ENCODE data around the gene LSAMP. TPM values are rescaled to one million over a fixed set of nuclear protein-coding genes. Genes with fewer than 3 reads are reported as not detected.

Gene LSAMP
- total and polyA plus RNA-seq, 2 of the 13 experiments (the other 11 are each of a cell fraction or from before 2014, with no cell fraction given), result not detected

GRCh38 chr3:116084999-116085791 lies 360.1 kb downstream of the LSAMP start:
- BruUV-seq (replicated peaks), result no TSS peak
- Histone ChIP-seq H2AFZ (ENCODE audit: low read length) (no peak overlapping the region), H4K20me1 (ENCODE audit: insufficient read depth, low read length) (no peaks in the 10 kb centered on the region), H3K4me2 (ENCODE audit: low read depth, low read length) (no peak overlapping the region), H3K9me3 (ENCODE audit: low read length) (no peaks in the 10 kb centered on the region), H3K27me3 (ENCODE audit: control insufficient read depth in 1 of 2, insufficient read depth in 2 of 2, low read length in 2 of 2) (no peaks in the 10 kb centered on the region; a peak in 1 of 5 replicates), H3K4me1 (ENCODE audit: insufficient read depth, low read length) (no peaks in the 10 kb centered on the region), H3K36me3 (replicated peaks in 1 of 2; ENCODE audit: control insufficient read depth in 1 of 2, insufficient read depth in 2 of 2, low read length in 2 of 2) (no peaks in the 10 kb centered on the region), H3K9ac (ENCODE audit: insufficient read depth, low read depth, low read length) (no peak overlapping the region), H3K4me3 (replicated peaks in 1 of 3; ENCODE audit: insufficient read depth in 1 of 3, low read depth in 2 of 3, low read length in 3 of 3) (no peak overlapping the region), H3K27ac (ENCODE audit: extremely low read length, insufficient read depth, low read length) (no peak overlapping the region), H3K79me2 (ENCODE audit: insufficient read depth, low read length) (no peaks in the 10 kb centered on the region)
- 3% methylated on average over 4 of the region's 4 CpGs for WGBS (ENCODE audit: low lambda C conversion rate)
- no peak for TF ChIP-seq ZNF276 (CRISPR knock-in tag; IDR thresholded peaks at IDR 0.05; ENCODE audit: low read depth)
- TF ChIP-seq ZNF280D (CRISPR knock-in tag; IDR thresholded peaks at IDR 0.05), result no peak
- TF ChIP-seq TP53 (CRISPR knock-in tag; conservative IDR thresholded peaks at IDR 0.05), result no peak
- no peak for TF ChIP-seq HIC2 (CRISPR knock-in tag; IDR thresholded peaks at IDR 0.05; ENCODE audit: low read depth)
- TF ChIP-seq ZNF34 (CRISPR knock-in tag; IDR thresholded peaks at IDR 0.05; ENCODE audit: borderline replicate concordance), result no peak
- intact Hi-C loops (cut with micrococcal nuclease; ENCODE audit: unreplicated experiment) (no loop called here), in situ Hi-C loops (cut with HindIII; ENCODE audit: extremely low pct_ligation_motif_present, low pct_unique_long_range_greater_than_20kb) (no loop called here)
- FAIRE-seq (no peak), ATAC-seq (no peak), DNase-seq (ENCODE audit: low spot score) (no peak)
- ChIA-PET POLR2A (no interaction called here), CTCF (ENCODE audit: low intra/inter-chr PET ratio, low total read pairs) (no interaction called here)

Measured in HepG2 (cell line).